GM21526 (cell line): ENCODE measurements around the gene AMIGO1.

Source experiments
- ATAC-seq: cut with Tn5 transposase; IDR thresholded peaks from one replicate; pipeline ENCODE4 v1.9.1; 2021; ENCODE audit warnings: moderate library complexity; ENCODE audit not compliant: unreplicated experiment, low FRiP score

The AMIGO1 gene

DNA sequence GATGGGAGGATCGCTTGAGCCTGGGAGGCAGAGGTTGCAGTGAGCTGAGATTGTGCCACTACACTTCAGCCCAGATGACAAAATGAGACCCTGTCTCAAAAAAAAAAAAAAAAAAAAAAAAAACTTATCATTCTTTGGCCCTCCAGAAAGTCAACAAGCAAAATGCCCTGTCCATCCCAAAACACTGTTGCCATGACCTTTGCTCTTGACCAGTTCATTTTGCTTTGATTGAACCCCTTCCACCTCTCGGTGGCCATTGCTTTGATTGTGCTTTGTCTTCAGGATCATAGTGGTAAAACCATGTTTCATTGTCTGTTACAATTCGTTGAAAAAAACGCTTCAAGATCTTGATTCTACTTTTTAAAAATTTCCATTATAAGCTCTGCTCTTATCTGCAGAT lies 51.7 kb downstream of the AMIGO1 start:
- no peak for ATAC-seq

DNA sequence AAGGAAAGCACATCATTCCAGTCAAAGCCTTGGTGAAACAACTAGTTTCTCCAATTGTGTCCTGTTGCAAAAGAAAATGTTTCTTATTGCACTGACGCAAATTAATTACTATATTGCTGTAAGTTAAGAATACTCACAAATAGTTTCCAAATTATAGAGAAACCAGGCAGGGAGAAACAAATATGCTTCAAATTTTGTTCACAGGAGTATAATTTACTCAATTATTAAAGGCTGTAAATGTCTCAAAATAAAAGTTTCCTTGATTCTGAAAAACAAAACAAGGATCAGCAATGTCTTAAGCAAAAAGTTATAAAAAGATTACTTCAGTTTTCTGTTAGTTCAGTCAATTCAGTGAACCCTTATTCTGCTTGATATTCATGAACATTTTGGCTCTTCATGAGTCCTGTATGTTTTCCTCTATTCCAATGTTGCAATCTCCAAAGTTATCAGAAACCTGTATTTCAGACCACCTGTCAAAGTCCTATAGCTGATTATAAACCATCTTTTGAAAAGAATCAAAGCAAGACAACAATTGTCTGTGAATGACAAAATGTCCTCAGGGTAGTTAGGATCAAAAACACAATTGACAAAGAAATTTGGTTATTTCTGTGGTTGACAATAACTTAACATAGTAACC lies 54.9 kb downstream of the AMIGO1 start:
- ATAC-seq = no peak
